Esophagus squamous epithelium (tissue), 5 donors: ENCODE results near the gene DDIT4. TPM values are rescaled to one million over a fixed set of nuclear protein-coding genes. Genes with fewer than 3 reads are reported as not detected.

ENCODE experiments used
- DNase-seq: peaks from one replicate; lab custom pipeline; 2025; lab: John Stamatoyannopoulos, UW
- H3K27ac ChIP-seq, 4 donors: fragments of 200-600 bp; sonication (generic); one replicate each; pipeline ENCODE4 v1.5.1; 2016 to 2019; ENCODE audit warnings: mild to moderate bottlenecking in 1 of 4
- H3K27me3 ChIP-seq, 4 donors: fragments of 200-600 bp; sonication (generic); 1 replicate in 3 of 4; 2 replicates in 1 of 4; pipeline versions ENCODE4 v1.5.1 to v1.6.0; 2017 to 2021; ENCODE audit warnings: antibody characterized with exemption in 1 of 4
- H3K36me3 ChIP-seq, 3 donors: fragments of 200-600 bp; sonication (generic); one replicate each; pipeline ENCODE4 v1.5.1; 2016 to 2019
- H3K4me1 ChIP-seq, 3 donors: fragments of 200-600 bp; sonication (generic); one replicate each; pipeline ENCODE4 v1.5.1; 2017 to 2019
- H3K4me3 ChIP-seq, 4 donors: fragments of 200-600 bp; sonication (generic); 1 replicate in 3 of 4; 2 replicates in 1 of 4; pipeline ENCODE4 v1.5.1; 2016 to 2019; ENCODE audit warnings: mild to moderate bottlenecking in 2 of 4, moderate library complexity in 1 of 4
- H3K9me3 ChIP-seq, 3 donors: fragments of 200-600 bp; sonication (generic); one replicate each; pipeline ENCODE4 v1.5.1; 2016 to 2019
- POLR2A ChIP-seq, 4 donors: fragments of 450-650 bp; IDR thresholded peaks; one replicate each; pipeline ENCODE4 v1.6.1; 2017; ENCODE audit warnings: antibody characterized with exemption in 4 of 4, mild to moderate bottlenecking in 4 of 4, moderate library complexity in 3 of 4
- WGBS, 2 donors: methylation state at CpG; one replicate each; pipeline ENCODE4 v1.1.5; 2018; 5-methylcytosine and 5-hydroxymethylcytosine counted together
- intact Hi-C: fragments of 100-400 bp; cut with DNase I; formaldehyde crosslinking; loops from one replicate; pipeline ENCODE4 v1.15.0; 2022
- total RNA-seq, 4 donors: library from RNA; depleted of rRNA; stranded (reverse); fragments of >200 nt; gene quantifications; one replicate each; pipeline ENCODE4 v1.1.0, GENCODE V29; 2016
- TF ChIP-seq, protein P1 (sequence below), 6 experiments: fragments of 450-650 bp in 4 of 6; fragments of 200-600 bp in 2 of 6; sonication (generic) in 2 of 6; IDR thresholded peaks; one replicate each; pipeline ENCODE4 v1.5.1; 2016 to 2019; ENCODE audit warnings: antibody characterized with exemption in 6 of 6, mild to moderate bottlenecking in 4 of 6, moderate library complexity in 4 of 6
- donor health status: DM: yes; HTN: yes; CAD: no.

Gene DDIT4
- total RNA-seq, 4 donors from 2014 or later, result 49.4 to 384 (median 138) TPM

DNA sequence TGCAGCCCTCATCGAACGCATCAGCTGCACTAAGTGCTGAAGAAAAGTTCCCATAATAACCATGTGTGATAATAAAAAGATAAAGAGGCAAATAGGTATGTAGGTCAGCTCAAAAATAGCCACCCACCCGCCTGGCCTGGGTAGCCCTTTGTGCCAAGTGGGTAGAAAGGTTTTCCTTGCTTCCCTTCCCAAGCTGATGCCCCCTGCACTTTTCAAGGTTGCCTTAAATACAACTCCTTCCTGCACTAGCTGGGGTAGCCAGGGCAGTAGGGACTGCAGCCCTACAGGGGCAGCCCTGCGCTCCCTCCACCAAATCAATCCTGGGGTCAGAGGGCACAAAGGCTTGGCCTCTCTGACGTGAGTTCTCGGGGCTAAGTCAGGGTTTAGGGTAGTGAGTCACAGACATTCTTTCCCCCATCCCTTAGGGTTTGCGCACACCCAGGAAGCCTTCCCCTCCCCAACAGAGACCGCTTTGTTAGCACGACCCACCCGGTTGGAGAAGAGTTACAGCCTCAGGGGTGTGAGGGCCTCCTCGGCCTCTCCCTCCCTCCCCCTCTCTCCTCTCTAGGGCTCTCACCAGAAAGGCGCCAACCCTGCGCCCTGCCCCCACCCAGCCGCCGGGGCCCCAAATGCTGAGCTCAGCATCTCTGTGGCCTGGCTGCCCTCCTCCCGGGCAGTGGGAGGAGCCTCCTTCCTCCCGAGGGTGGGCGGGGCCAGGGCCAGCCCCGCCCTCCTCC is 13.3 kb upstream of the DDIT4 start:
- Histone ChIP-seq H3K9me3 (no peaks in the 10 kb centered on the region), H3K36me3 (no peaks in the 10 kb centered on the region), H3K27me3 (no peaks in the 10 kb centered on the region), H3K27ac (peak overlapping the region; percentile 86 to 96 (median 94)), H3K4me1 (peaks cover 54 to 94% (median 82%) of the 10 kb centered on the region in 3 donors), H3K4me3 (peak overlapping the region; percentile 26 to 72 (median 49))
- TF ChIP-seq POLR2A (IDR thresholded peaks at IDR 0.05), result peak in 2 of 4 donors; percentile 19 to 64
- TF ChIP-seq, protein P1, sequence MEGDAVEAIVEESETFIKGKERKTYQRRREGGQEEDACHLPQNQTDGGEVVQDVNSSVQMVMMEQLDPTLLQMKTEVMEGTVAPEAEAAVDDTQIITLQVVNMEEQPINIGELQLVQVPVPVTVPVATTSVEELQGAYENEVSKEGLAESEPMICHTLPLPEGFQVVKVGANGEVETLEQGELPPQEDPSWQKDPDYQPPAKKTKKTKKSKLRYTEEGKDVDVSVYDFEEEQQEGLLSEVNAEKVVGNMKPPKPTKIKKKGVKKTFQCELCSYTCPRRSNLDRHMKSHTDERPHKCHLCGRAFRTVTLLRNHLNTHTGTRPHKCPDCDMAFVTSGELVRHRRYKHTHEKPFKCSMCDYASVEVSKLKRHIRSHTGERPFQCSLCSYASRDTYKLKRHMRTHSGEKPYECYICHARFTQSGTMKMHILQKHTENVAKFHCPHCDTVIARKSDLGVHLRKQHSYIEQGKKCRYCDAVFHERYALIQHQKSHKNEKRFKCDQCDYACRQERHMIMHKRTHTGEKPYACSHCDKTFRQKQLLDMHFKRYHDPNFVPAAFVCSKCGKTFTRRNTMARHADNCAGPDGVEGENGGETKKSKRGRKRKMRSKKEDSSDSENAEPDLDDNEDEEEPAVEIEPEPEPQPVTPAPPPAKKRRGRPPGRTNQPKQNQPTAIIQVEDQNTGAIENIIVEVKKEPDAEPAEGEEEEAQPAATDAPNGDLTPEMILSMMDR (IDR thresholded peaks at IDR 0.05), result no peak
- WGBS, 2 donors, result 16 to 40% methylated on average over 10 to 11 of the region's 19 CpGs
- no peak for DNase-seq
- intact Hi-C loops, result no loop called here

DNA sequence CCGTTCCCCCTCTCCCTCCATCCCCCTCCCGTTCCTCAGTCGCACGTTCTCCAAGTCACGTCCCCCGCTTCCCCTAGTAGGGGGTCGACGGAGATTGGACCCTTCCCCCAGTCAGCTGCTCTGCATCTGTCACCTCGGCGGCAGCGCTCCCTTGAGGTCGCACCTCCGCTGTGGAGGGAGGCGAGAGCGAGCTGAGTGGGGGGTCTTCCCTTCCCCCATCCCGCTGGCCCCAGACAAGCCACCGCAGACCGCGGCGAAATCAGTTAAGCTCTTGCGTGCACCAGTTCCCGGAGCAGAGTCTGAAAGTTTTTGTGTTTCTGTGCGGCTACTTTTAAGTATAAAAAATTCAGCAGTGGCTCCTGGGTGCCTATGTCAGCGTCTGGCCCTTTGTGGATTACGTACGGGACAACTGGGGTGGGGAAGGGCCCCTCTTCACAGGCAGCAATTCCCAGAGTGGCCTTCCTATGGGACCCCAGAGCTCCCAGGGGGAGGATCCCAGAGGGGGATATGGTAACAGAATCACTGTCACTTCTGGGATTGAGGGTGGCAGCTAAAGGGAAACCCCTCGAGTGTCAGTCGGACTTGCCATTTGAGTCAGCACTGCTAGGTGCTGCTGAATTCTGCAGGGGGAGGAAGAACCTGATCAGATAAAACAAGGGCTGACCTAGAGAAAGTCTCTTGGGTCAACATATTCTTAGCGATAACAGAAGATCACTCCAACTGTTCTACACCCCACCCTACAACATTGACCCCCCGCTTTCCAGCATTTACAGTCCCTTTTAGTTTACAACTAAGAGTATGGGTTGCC is 12.5 kb upstream of the DDIT4 start:
- 22 to 36% methylated on average over 6 to 7 of the region's 30 CpGs for WGBS, 2 donors
- DNase-seq, result no peak
- intact Hi-C loops, result no loop called here
- H3K36me3 ChIP-seq, result no peaks in the 10 kb centered on the region
- peaks cover 46 to 86% (median 75%) of the 10 kb centered on the region in 3 donors for H3K4me1 ChIP-seq
- H3K9me3 ChIP-seq, result no peaks in the 10 kb centered on the region
- peak overlapping the region; percentile 26 to 72 (median 49) for H3K4me3 ChIP-seq
- TF ChIP-seq, protein P1 (IDR thresholded peaks at IDR 0.05), result peak in 1 of 6 experiments; percentile 6
- TF ChIP-seq POLR2A (IDR thresholded peaks at IDR 0.05), result peak in 1 of 4 donors; percentile 60
- no peaks in the 10 kb centered on the region for H3K27me3 ChIP-seq
- peak overlapping the region; percentile 86 to 96 (median 94) for H3K27ac ChIP-seq

DNA sequence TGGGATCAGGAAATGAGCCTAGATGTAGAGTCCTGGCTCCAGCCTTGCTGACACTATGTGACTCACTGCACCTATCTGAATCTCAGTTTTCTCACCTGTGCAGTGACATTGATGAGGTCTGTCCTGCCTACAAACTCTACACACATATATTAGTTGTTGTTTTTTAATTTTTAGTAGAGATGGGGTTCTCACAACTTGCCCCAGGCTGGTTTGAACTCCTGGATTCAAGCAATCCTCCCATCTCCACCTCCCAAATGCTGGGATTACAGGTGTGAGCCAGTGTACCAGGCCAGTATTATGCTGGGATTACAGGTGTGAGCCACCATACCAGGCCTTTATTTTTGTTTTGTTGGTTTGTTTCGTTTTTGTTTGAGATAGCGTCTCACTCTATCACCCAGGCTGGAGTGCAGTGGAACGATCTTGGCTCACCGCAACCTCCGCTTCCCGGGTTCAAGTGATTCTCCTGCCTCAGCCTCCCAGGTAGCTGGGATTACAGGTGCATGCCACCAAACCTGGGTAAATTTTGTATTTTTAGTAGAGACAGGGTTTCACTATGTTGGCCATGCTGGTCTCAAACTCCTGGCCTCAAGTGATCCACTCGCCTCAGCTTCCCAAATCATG is 11.8 kb upstream of the DDIT4 start:
- intact Hi-C loops, result no loop called here
- DNase-seq, result no peak
- H3K36me3 ChIP-seq, result no peaks in the 10 kb centered on the region
- peaks cover 40 to 79% (median 68%) of the 10 kb centered on the region in 3 donors for H3K4me1 ChIP-seq
- no peaks in the 10 kb centered on the region for H3K9me3 ChIP-seq
- TF ChIP-seq, protein P1 (IDR thresholded peaks at IDR 0.05), result no peak
- TF ChIP-seq POLR2A (IDR thresholded peaks at IDR 0.05), result no peak
- peak overlapping the region; percentile 86 to 96 (median 94) for H3K27ac ChIP-seq
- peak overlapping the region in 1 of 4 donors; percentile 72 for H3K4me3 ChIP-seq
- WGBS, 2 donors, result 86 to 89% methylated on average over 7 of the region's 7 CpGs
- H3K27me3 ChIP-seq, result no peaks in the 10 kb centered on the region

DNA sequence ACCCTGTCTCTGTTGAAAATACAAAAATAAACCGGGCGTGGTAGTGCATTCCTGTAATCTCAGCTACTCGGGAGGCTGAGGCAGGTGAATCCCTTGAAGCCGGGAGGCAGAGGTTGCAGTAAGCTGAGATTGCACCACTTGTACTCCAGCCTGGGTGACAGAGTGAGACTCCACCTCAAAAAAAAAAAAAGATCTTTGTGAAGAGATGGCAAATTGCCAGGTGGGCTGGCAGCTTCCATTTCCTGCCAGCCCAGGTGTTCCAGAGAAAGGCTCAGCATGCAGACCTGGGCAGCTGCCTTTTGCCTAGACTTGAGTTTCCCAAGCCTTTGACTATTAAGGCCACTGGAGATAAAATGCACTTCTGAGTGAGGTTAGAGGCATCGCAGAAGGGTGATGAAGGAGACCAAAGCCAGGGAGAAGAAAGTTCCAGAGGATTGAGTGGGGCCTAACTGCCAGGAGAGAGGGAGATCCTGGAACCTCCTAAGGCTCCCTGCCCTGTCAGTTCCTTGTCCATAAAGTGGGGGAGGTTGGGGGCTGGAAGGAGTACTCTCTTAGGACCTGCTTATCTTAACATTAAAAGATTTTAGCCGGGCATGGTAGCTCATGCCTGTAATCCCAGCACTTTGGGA is 10.0 kb upstream of the DDIT4 start:
- Histone ChIP-seq H3K4me1 (peaks cover 39 to 63% (median 53%) of the 10 kb centered on the region in 3 donors), H3K9me3 (no peaks in the 10 kb centered on the region), H3K27me3 (no peaks in the 10 kb centered on the region), H3K27ac (peak overlapping the region; percentile 78 to 96 (median 90)), H3K4me3 (no peak overlapping the region), H3K36me3 (no peaks in the 10 kb centered on the region)
- intact Hi-C loops, result no loop called here
- DNase-seq, result no peak
- 29 to 50% methylated on average over 6 of the region's 6 CpGs for WGBS, 2 donors
- TF ChIP-seq, protein P1 (IDR thresholded peaks at IDR 0.05), result no peak
- no peak for TF ChIP-seq POLR2A (IDR thresholded peaks at IDR 0.05)
